HepG2 (cell line): ENCODE data around the gene BACH2.

Experiments
- ATAD3A ChIP-seq: sonication (generic); formaldehyde crosslinking; IDR thresholded peaks from 2 replicates; pipeline ENCODE4 v1.4.0; 2020; ENCODE audit warnings: missing genetic modification reagents
- CC2D1A ChIP-seq: sonication (generic); formaldehyde crosslinking; IDR thresholded peaks from 2 replicates; pipeline ENCODE4 v1.8.1; 2023; ENCODE audit warnings: mild to moderate bottlenecking, missing genetic modification reagents
- FOXM1 ChIP-seq: sonication (generic); formaldehyde crosslinking; IDR thresholded peaks from 2 replicates; pipeline ENCODE4 v1.5.0; 2020; ENCODE audit warnings: missing genetic modification reagents
- NR2C2 ChIP-seq: sonication (generic); formaldehyde crosslinking; IDR thresholded peaks from 2 replicates; pipeline ENCODE4 v1.4.0; 2020; ENCODE audit warnings: missing genetic modification reagents, mild to moderate bottlenecking, moderate library complexity, borderline replicate concordance
- POLR2AphosphoS2 ChIP-seq: IDR thresholded peaks from 2 replicates; pipeline ENCODE4 v1.6.1; 2011; ENCODE audit warnings: low read depth, low read length, improper control_type of control experiment
- RXRA ChIP-seq: sonication (generic); formaldehyde crosslinking; IDR thresholded peaks from 2 replicates; pipeline ENCODE4 v1.5.1; 2020; ENCODE audit warnings: missing genetic modification reagents
- SP140L ChIP-seq: sonication (generic); formaldehyde crosslinking; IDR thresholded peaks from 2 replicates; pipeline ENCODE4 v1.4.0; 2020; ENCODE audit warnings: missing genetic modification reagents, borderline replicate concordance
- ZNF101 ChIP-seq: sonication (generic); formaldehyde crosslinking; IDR thresholded peaks from 2 replicates; pipeline ENCODE4 v1.4.0; 2020; ENCODE audit warnings: mild to moderate bottlenecking, low read depth, missing genetic modification reagents, borderline replicate concordance
- ZNF274 ChIP-seq: sonication (generic); formaldehyde crosslinking; IDR thresholded peaks from 2 replicates; pipeline ENCODE4 v1.5.1; 2020; ENCODE audit warnings: mild to moderate bottlenecking, missing genetic modification reagents
- ZNF34 ChIP-seq: sonication (generic); formaldehyde crosslinking; IDR thresholded peaks from 2 replicates; pipeline ENCODE4 v1.4.0; 2020; ENCODE audit warnings: mild to moderate bottlenecking, missing genetic modification reagents, borderline replicate concordance
- ZNF589 ChIP-seq: sonication (generic); formaldehyde crosslinking; conservative IDR thresholded peaks from 2 replicates; pipeline ENCODE4 v1.8.0; 2022; ENCODE audit warnings: mild to moderate bottlenecking, moderate library complexity, missing genetic modification reagents
- ZSCAN12 ChIP-seq: sonication (generic); formaldehyde crosslinking; IDR thresholded peaks from 2 replicates; pipeline ENCODE4 v1.9.0; 2021; ENCODE audit warnings: mild to moderate bottlenecking, missing genetic modification reagents
- TF ChIP-seq, protein P1 (sequence below): sonication (generic); formaldehyde crosslinking; IDR thresholded peaks from 2 replicates; pipeline ENCODE4 v1.5.0; 2020; ENCODE audit warnings: missing genetic modification reagents, mild to moderate bottlenecking, borderline replicate concordance
- TF ChIP-seq, protein P2 (sequence below): sonication (generic); formaldehyde crosslinking; IDR thresholded peaks from 2 replicates; pipeline ENCODE4 v1.5.0; 2020; ENCODE audit warnings: mild to moderate bottlenecking, missing genetic modification reagents, borderline replicate concordance

DNA sequence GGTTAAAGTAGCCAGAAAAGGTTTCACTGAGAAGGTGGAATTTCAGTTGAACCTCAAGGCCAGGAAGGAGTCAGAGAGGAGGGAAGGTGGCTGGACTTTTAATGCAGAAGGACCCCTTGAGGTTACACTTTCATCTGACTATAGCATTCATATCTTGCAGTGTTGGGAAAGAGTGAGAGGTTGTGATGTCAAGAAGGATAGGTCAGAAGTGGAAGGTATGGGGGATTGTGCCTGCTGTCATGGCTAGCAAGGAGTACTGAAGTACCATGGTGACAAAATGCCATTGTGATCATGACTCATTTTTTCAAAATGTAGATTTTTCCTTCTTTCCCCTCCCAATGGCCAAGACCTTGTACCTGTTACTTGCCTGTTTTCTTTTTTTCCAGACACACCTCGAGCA is 5.2 kb upstream of the BACH2 start:
- no peak for TF ChIP-seq ATAD3A
- TF ChIP-seq RXRA (CRISPR knock-in tag), result no peak
- TF ChIP-seq ZNF101 (CRISPR knock-in tag), result no peak
- TF ChIP-seq SP140L (CRISPR knock-in tag), result no peak
- TF ChIP-seq FOXM1 (CRISPR knock-in tag), result no peak
- TF ChIP-seq, protein P1, sequence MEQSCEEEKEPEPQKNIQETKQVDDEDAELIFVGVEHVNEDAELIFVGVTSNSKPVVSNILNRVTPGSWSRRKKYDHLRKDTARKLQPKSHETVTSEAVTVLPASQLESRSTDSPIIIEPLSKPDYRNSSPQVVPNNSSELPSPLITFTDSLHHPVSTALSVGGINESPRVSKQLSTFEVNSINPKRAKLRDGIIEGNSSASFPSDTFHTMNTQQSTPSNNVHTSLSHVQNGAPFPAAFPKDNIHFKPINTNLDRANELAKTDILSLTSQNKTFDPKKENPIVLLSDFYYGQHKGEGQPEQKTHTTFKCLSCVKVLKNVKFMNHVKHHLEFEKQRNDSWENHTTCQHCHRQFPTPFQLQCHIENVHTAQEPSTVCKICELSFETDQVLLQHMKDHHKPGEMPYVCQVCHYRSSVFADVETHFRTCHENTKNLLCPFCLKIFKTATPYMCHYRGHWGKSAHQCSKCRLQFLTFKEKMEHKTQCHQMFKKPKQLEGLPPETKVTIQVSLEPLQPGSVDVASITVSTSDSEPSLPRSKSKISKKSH (CRISPR knock-in tag), result no peak
- no peak for TF ChIP-seq NR2C2
- no peak for TF ChIP-seq ZSCAN12 (CRISPR knock-in tag)
- TF ChIP-seq ZNF589 (CRISPR knock-in tag), result no peak
- TF ChIP-seq, protein P2, sequence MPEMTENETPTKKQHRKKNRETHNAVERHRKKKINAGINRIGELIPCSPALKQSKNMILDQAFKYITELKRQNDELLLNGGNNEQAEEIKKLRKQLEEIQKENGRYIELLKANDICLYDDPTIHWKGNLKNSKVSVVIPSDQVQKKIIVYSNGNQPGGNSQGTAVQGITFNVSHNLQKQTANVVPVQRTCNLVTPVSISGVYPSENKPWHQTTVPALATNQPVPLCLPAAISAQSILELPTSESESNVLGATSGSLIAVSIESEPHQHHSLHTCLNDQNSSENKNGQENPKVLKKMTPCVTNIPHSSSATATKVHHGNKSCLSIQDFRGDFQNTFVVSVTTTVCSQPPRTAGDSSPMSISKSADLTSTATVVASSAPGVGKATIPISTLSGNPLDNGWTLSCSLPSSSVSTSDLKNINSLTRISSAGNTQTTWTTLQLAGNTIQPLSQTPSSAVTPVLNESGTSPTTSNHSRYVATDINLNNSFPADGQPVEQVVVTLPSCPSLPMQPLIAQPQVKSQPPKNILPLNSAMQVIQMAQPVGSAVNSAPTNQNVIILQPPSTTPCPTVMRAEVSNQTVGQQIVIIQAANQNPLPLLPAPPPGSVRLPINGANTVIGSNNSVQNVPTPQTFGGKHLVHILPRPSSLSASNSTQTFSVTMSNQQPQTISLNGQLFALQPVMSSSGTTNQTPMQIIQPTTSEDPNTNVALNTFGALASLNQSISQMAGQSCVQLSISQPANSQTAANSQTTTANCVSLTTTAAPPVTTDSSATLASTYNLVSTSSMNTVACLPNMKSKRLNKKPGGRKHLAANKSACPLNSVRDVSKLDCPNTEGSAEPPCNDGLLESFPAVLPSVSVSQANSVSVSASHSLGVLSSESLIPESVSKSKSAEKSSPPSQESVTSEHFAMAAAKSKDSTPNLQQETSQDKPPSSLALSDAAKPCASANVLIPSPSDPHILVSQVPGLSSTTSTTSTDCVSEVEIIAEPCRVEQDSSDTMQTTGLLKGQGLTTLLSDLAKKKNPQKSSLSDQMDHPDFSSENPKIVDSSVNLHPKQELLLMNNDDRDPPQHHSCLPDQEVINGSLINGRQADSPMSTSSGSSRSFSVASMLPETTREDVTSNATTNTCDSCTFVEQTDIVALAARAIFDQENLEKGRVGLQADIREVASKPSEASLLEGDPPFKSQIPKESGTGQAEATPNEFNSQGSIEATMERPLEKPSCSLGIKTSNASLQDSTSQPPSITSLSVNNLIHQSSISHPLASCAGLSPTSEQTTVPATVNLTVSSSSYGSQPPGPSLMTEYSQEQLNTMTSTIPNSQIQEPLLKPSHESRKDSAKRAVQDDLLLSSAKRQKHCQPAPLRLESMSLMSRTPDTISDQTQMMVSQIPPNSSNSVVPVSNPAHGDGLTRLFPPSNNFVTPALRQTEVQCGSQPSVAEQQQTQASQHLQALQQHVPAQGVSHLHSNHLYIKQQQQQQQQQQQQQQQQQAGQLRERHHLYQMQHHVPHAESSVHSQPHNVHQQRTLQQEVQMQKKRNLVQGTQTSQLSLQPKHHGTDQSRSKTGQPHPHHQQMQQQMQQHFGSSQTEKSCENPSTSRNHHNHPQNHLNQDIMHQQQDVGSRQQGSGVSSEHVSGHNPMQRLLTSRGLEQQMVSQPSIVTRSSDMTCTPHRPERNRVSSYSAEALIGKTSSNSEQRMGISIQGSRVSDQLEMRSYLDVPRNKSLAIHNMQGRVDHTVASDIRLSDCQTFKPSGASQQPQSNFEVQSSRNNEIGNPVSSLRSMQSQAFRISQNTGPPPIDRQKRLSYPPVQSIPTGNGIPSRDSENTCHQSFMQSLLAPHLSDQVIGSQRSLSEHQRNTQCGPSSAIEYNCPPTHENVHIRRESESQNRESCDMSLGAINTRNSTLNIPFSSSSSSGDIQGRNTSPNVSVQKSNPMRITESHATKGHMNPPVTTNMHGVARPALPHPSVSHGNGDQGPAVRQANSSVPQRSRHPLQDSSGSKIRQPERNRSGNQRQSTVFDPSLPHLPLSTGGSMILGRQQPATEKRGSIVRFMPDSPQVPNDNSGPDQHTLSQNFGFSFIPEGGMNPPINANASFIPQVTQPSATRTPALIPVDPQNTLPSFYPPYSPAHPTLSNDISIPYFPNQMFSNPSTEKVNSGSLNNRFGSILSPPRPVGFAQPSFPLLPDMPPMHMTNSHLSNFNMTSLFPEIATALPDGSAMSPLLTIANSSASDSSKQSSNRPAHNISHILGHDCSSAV (CRISPR knock-in tag), result no peak
- no peak for TF ChIP-seq POLR2AphosphoS2
- TF ChIP-seq CC2D1A (CRISPR knock-in tag), result no peak
- TF ChIP-seq ZNF274 (CRISPR knock-in tag), result no peak
- no peak for TF ChIP-seq ZNF34 (CRISPR knock-in tag)
